ENCODE measurements around the gene PELI1.
"Not testable (repeated sequence)": the region's sequence is repeated elsewhere in the genome, so short reads cannot be mapped to it uniquely, and the experiment has no call there.

The PELI1 gene

GRCh38 chr2:64120008-64120407, 24.2 kb downstream of the PELI1 start:
- no peak for DNase-seq

DNA sequence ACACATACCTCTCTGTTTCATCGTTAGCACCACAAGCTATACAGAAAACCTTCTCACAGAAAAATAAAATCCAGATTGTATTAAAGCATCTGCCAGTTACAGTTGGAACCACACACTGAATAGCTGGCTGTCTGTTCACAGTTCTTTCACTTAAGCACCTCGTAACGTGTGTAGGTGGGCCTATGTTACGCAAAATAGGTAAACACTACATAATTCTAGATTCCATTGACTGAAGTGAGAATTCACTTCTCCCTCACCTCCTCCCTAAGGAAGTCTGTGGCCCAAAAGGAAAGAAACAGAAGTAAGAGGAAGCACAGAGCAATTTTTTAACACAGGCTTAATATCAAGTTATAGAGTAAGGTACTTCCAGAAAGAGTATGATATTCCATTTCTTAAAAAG, 24.9 kb downstream of the PELI1 start:
- no peak for DNase-seq

DNA sequence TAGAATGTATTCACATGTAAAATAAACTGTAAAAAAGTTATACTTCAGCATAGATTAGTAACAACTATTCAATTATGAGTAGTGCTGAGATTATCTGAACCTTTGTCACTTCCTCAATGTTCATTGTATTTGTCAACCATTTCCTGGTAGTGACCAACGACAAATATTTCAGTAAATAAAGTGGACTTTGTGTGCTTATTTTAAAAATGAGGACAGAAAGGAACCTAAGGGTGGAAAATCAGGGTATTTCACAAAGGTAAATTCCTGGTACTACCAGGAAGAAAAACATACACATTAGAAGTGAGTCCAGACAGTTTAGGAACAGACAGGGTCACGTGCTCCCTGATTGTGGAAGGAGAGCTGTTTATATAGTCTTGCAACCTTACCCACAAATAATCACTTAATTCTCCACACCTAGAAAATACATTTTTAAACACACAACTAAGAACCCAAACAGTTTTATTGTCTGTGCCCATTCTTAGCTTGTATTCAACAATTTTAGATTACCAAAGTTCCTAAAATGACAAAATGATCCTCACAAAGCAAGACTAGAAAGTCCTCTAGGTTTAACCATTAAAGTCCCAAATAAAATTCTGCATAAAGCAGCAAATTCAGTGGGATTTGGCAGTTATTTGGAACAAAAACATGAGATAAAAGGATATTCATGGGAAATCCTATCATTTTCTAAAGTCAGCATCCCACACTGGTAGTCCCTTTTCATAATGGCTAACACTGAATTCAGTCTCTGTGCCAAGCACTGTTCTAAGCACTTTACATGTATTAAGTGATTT, 28.2 kb downstream of the PELI1 start:
- no peak for DNase-seq

DNA sequence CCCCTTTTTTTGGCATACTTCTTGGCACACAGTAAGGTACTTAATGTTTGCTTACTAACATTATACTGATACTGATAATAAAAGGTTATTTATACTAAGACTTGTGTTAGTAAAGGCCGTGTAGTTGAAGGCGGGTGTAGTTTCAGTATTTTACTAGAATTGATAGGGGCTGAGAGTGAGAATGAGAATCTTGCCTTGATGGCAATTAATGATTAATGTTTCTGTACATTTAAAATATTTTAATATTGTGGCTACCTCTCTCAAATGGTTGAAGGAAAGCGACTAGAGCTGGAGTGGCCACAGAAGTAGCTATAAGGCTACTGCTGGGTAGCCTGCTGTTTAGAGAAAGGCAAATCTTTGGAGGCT, 29.3 kb downstream of the PELI1 start:
- no peak for DNase-seq

DNA sequence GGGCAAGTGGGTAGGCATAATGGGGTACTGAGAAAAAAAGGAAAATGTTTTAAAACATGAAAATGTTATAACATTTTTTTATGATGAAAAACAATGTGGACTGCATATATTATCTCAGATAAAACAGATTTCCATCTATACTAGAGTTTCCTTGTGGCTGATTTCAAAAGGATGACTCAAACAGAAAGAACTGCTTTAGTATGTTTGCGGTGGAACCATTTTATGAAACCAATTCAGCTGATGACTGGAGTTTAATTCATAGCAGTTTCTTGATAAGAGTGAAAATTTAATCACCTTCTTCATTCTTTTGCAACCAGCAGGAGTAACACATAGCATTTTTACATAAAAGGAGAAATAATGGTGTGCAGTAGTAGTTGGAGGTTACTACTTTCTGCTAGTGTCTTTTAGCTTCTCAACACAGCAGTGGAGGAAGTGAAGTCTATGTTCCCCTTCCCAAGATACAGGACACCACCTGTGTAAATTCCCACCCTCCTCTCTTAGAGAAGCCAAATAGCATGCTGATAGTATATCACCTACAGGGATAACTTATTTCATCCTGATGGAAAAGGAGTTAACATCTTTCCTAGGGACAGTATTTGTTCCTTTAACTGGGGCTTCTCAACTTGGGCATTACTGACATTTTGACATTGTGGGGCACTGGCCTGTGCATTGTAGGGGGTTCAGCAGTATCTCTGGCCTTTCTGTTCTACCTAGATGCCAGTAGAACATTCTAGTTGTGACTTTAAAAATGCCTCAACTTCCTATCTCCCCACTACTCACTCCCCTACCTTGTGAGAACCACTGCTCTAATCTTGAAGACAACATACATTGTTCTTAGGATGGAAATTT, 29.9 kb downstream of the PELI1 start:
- no peak for DNase-seq

- no peak for DNase-seq
Measured at GRCh38 chr2:64112016-64112415, 32.2 kb downstream of the PELI1 start.

GRCh38 chr2:64111426-64111825, 32.8 kb downstream of the PELI1 start:
- DNase-seq: no peak

GRCh38 chr2:64108666-64109241, 35.5 kb downstream of the PELI1 start:
- DNase-seq: no peak

DNA sequence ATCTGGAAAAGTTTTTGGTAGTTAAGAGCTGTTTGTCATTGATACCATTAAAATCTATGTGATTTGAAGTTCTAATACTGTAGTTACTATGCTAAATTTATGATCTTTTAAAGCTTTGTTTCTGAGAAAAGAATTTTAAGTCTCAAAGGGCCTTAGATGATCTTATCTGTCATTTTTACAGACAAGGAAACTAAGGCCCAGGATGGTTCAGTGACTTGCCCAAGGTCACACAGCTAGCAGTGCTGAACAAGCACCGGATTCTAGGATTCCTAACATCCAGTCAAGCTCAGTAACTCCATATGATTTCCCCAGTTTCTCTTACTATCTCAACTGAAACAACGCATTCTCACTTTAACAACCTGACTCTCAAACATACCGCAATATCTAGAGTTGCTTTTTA, 37.7 kb downstream of the PELI1 start:
- no peak for DNase-seq

DNA sequence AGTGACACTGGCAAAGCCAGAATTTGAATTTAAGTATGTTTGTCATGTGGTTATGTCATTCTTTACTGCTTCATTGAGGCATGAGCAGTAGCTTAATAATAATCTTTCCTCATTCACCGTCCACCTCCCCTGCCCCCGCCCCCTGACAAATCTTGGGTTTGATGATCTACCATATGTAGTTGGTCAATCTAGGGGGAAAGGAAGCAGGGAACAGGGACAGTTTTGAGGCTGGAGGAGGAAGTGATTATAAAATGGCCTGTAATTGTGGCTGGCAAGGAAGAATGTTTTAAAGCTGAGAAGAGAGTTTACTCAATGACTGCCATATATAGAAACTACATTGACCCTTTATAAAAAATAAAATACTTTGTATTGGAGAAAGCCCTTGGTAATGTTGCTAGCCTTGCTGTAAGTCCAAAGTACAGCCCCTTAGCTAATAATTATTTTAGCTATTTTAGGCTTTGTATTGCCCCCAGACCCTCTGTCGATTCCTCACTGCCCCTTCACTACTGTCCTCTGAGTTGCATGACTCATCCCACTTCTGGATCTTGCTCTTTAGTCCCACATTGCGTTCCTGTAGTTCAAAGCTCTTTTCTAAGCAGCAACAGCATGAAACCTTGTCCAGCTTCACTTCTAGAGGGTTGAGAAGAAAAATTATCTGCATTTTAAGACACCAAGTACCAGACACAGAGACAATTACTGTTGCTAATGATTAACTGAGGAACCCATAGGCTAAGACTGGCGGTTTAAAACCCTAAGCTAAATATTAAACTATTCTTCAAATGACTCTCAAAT, 38.4 kb downstream of the PELI1 start:
- no peak for DNase-seq

GRCh38 chr2:64104933-64105332, 39.3 kb downstream of the PELI1 start:
- DNase-seq: no peak

DNA sequence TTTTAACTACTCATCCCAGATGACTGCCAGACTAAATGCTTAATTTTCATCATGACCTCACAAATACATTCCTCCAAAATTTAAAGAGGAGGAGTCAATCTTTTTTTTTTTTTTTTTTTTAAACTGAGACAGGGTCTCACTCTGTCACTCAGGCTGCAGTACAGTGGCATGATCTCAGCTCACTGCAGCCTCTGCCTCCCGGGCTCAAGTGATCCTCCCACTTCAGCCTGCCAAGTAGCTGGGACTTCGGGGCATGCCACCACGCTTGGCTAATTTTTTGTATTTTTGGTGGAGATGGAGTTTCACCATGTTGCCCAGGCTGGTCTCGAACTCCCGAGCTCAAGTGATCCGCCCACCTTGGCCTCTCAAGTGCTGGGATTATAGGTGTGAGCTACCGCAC, 41.5 kb downstream of the PELI1 start:
- not testable (repeated sequence) for DNase-seq

DNA sequence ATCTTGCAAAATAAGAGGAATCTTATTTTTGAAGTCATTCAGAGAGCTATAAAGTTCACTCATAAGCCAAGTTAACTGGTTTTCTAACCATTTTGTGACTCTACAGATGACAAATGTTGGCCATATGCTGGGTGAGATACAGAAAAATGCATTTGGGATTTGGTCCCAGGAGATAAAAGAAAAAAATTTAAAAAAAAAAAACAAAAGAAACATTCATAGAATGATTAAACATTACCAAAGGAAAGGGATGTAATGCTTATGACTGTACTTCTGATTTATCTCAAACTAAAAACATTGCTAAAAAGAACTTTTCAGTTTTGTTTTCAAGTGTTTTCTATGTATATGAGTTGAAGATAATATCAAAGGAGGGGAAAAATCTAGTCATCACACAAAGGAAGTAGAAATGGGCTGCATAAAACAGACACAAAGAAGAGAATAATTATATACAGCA, 43.1 kb downstream of the PELI1 start:
- no peak for DNase-seq

DNA sequence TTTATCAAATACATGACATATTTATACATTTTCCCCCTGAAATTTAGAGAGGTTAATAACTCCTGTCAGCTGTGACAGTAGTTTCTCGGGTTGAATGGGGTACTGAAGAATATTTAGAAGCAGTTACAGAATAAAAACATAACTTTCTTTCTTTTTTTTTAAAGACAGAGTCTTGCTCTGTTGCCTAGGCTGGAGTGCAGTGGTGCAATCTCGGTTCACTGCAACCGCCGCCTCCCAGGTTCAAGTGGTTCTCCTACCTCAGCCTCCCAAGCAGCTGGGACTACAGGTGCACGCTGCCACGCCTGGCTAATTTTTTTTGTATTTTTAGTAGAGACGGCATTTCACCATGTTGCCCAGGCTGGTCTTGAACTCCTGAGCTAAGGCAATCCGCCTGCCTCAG, 43.6 kb downstream of the PELI1 start:
- DNase-seq: not testable (repeated sequence)

DNA sequence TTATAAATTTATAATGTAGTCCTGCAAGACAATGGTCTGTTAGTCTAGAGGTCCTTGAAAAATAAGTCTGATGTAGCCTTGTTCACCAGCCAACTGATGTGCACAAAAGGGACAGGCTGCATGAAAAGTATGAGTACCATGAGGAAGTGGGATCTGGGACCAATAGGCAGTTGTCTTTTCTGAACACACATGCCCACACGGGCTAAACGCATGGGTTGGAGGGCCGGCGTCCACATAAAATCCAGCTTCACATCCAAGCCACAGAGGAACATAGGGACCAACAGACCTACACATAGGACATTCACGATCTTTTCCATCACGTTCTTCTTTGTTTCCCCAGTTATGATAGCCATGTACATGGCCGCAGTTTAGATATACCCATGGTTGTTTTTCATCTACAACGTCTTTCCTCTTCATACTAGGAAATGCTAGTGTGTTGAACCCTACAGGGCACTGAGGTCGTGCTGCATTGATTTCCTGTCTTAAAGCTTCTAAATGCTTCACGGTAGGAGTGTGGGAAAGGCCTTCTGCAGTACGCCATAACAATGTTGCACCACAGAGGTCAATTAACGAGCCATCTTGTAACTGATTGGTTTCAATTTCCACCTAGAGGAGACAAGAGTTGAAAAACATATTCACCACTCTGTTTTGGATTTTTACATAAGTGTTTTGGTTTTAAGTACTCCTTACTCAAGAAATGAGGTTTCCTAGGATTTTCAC, 49.4 kb downstream of the PELI1 start:
- DNase-seq: no peak

- DNase-seq: no peak
Measured at GRCh38 chr2:64093341-64093740, 50.9 kb downstream of the PELI1 start.

DNA sequence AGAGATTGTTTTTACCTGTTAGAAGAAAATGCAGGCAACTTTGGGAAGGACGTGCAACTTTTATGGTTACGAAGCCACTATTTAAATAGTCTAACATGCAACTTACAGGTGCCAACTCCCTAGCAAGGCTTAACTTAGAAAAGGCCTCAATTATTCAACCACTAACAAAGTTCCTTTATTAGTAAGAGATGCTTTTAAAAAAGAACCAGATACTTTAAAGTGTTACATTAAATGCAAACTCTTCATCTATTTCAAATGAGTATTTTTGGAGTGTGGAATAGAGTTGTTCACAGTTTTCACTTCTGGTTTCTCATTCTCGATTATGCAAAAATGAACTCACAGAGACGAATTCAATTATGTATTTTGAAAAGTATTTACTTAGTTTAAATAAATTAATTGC, 51.7 kb downstream of the PELI1 start:
- DNase-seq: no peak

DNA sequence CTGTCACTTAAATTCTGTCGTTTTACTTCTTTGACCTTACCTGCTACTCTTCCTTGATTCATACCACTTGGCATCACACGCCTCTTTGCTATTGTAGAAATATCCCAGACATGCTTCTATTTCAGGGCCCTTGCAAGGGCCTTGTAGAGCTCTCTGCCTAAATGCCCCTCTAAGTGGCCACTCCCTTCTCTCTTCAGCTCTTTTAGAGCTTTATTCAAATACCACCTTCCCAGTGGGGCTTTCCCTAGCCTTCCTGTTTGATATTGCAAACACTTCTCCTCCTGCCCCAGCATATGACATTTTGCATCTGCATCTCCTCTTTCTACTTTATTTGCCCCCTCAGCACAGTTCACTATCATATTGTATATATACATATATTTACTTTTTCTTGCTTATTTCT, 54.0 kb downstream of the PELI1 start:
- DNase-seq: no peak

GRCh38 chr2:64086347-64087082, 57.7 kb downstream of the PELI1 start:
- no peak for DNase-seq

DNA sequence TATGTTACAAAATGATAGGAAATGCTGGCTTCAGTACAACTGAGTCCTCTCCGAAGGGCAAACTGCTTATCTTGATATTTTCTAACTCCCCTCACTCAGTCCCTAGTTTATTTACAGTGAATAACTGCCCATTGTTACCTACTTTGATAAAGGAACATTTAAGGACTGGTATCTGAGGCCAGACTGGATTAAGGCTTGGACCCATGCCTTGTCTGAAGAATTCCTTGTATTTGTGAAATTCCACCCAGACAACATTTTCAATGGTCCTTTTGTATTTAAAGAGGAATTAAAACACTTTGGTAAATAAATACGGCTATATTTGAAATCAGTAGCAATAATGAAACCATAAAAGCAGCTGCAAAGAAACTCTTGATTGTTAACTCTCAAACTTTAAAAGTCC, 58.3 kb downstream of the PELI1 start:
- DNase-seq: no peak

DNA sequence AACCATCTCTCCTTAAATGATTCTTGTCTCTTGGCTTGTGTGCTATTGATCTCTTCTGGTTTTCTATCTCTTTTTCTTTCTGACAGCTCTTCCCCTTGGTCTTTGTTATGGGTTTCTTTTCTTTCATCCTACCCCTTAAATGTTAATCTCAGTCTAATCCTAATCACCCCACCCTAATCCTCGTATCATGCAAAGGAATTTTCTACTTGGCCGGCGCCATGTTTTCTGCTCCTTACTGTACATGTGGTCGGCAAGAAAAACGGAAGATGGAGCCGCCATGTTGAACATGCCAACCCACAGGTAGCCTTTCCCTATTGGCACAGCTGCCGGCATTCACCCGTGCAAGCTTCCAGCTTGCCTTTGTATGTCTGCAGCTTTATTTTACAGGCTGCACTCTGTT, 63.2 kb downstream of the PELI1 start:
- no peak for DNase-seq

DNA sequence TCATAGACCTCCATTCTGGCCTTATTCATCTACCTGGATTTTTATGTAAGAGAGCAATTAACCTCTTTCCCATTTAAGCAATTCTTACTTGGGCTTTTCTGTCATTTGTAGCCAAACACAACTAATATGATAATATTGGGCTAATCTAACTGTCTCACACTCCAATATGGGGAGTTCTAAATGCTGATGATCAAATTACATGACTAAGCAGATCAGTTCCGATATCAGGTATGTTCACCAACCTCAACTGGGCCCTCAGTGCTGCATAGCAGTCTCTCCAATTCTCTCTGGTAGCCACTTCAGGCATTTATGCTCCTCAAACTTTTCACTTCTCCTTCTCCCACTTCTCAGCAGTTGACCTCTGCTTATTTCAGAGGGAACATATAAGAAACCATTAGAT, 64.0 kb downstream of the PELI1 start:
- no peak for DNase-seq

Data from NCI-H1092 treated with DMSO at 0.1 percent for 48 hours (cell line).